ENCODE data around the gene AFAP1L1. TPM values are rescaled to one million over a fixed set of nuclear protein-coding genes. Genes with fewer than 3 reads are reported as not detected.
A peak's percentile ranks its signal among the peaks of the same experiment; 100 is the strongest.
"Not testable (repeated sequence)": the region's sequence is repeated elsewhere in the genome, so short reads cannot be mapped to it uniquely, and the experiment has no call there.

AFAP1L1 gene
- polyA plus RNA-seq, 1 experiment: 1.3 TPM

GRCh38 chr5:149265068-149265465 lies 6.6 kb upstream of the AFAP1L1 start:
- H3K27me3 ChIP-seq (ENCODE audit: control insufficient read depth, insufficient read depth, low read length): no peaks in the 10 kb centered on the region
- no peak for TF ChIP-seq CTCF (IDR thresholded peaks at IDR 0.05; ENCODE audit: insufficient read depth, low read depth, low read length)
- no peaks in the 10 kb centered on the region for H3K36me3 ChIP-seq (ENCODE audit: control insufficient read depth, insufficient read depth, low read length)
- CTCF ChIA-PET: interaction anchor here (0.7 to 3.1 kb wide), 26 partner anchors 10 to 532 kb away, joined by 3 to 13 read pairs (median 4); no protein-coding TSS in a partner anchor
- DNase-seq (ENCODE audit: low read depth): no peak
- H3K4me3 ChIP-seq (ENCODE audit: low read depth, low read length): no peak overlapping the region
- POLR2A ChIA-PET: interaction anchor here (0.7 kb wide), 1 partner anchor 8 kb away, joined by 3 read pairs; no protein-coding TSS in a partner anchor

- ChIA-PET POLR2A (interaction anchor here (0.7 kb wide), 1 partner anchor 8 kb away, joined by 3 read pairs; no protein-coding TSS in a partner anchor), CTCF (interaction anchor here (0.6 to 3.1 kb wide), 28 partner anchors 9 to 1689 kb away, joined by 3 to 13 read pairs (median 4); no protein-coding TSS in a partner anchor)
- DNase-seq (ENCODE audit: low read depth): no peak
- Histone ChIP-seq H3K27me3 (ENCODE audit: control insufficient read depth, insufficient read depth, low read length) (no peaks in the 10 kb centered on the region), H3K4me3 (ENCODE audit: low read depth, low read length) (no peak overlapping the region), H3K36me3 (ENCODE audit: control insufficient read depth, insufficient read depth, low read length) (no peaks in the 10 kb centered on the region)
- TF ChIP-seq CTCF (IDR thresholded peaks at IDR 0.05; ENCODE audit: insufficient read depth, low read depth, low read length): peak; percentile 61
Measured at GRCh38 chr5:149265597-149265996, 6.1 kb upstream of the AFAP1L1 start.

GRCh38 chr5:149267241-149267973 lies 4.3 kb upstream of the AFAP1L1 start:
- no peak for TF ChIP-seq CTCF (IDR thresholded peaks at IDR 0.05; ENCODE audit: insufficient read depth, low read depth, low read length)
- Histone ChIP-seq H3K4me3 (ENCODE audit: low read depth, low read length) (no peak overlapping the region), H3K27me3 (ENCODE audit: control insufficient read depth, insufficient read depth, low read length) (no peaks in the 10 kb centered on the region), H3K36me3 (ENCODE audit: control insufficient read depth, insufficient read depth, low read length) (no peaks in the 10 kb centered on the region)
- no peak for DNase-seq (ENCODE audit: low read depth)
- CTCF ChIA-PET: interaction anchor here (1.2 to 2.4 kb wide), 7 partner anchors 11 to 526 kb away, joined by 3 to 12 read pairs (median 7); no protein-coding TSS in a partner anchor
- POLR2A ChIA-PET: no interaction called here

- H3K27me3 ChIP-seq (ENCODE audit: control insufficient read depth, insufficient read depth, low read length): no peaks in the 10 kb centered on the region
- H3K36me3 ChIP-seq (ENCODE audit: control insufficient read depth, insufficient read depth, low read length): no peaks in the 10 kb centered on the region
- ChIA-PET CTCF (interaction anchor here (0.6 to 3.0 kb wide), 30 partner anchors 10 to 928 kb away, joined by 3 to 8 read pairs (median 3); partner anchors contain the start of genes ABLIM3 and IL17B), POLR2A (interaction anchor here (0.6 kb wide), 1 partner anchor 220 kb away, joined by 3 read pairs; no protein-coding TSS in a partner anchor)
- H3K4me3 ChIP-seq (ENCODE audit: low read depth, low read length): no peak overlapping the region
- DNase-seq (ENCODE audit: low read depth): no peak
- peak; percentile 60 for TF ChIP-seq CTCF (IDR thresholded peaks at IDR 0.05; ENCODE audit: insufficient read depth, low read depth, low read length)
Measured at GRCh38 chr5:149268928-149269557, 2.6 kb upstream of the AFAP1L1 start.

- Histone ChIP-seq H3K4me3 (ENCODE audit: low read depth, low read length) (peak overlapping the region; percentile 58), H3K36me3 (ENCODE audit: control insufficient read depth, insufficient read depth, low read length) (no peaks in the 10 kb centered on the region), H3K27me3 (ENCODE audit: control insufficient read depth, insufficient read depth, low read length) (no peaks in the 10 kb centered on the region)
- ChIA-PET CTCF (interaction anchor here (0.6 to 3.0 kb wide), 2 partner anchors 8 to 130 kb away, joined by 5 to 8 read pairs; partner anchors contain the start of gene ABLIM3), POLR2A (no interaction called here)
- no peak for TF ChIP-seq CTCF (IDR thresholded peaks at IDR 0.05; ENCODE audit: insufficient read depth, low read depth, low read length)
- no peak for DNase-seq (ENCODE audit: low read depth)
Measured at GRCh38 chr5:149271195-149271715, 404 bp upstream of the AFAP1L1 start.

- ChIA-PET CTCF (interaction anchor here (0.9 kb wide), 1 partner anchor 236 kb away, joined by 3 read pairs; no protein-coding TSS in a partner anchor), POLR2A (interaction anchor here (0.6 to 1.1 kb wide), 2 partner anchors 47 to 172 kb away, joined by 3 to 5 read pairs; no protein-coding TSS in a partner anchor)
- H3K4me3 ChIP-seq (ENCODE audit: low read depth, low read length); H3K27me3 ChIP-seq (ENCODE audit: control insufficient read depth, insufficient read depth, low read length); H3K36me3 ChIP-seq (ENCODE audit: control insufficient read depth, insufficient read depth, low read length); DNase-seq (ENCODE audit: low read depth): not testable (repeated sequence)
Measured at GRCh38 chr5:149272781-149273180, 1.1 kb downstream of the AFAP1L1 start.
